CD14-positive monocyte (primary cell): ENCODE results near the gene NBEAL1. TPM values are rescaled to one million over a fixed set of nuclear protein-coding genes. Genes with fewer than 3 reads are reported as not detected.
"Not testable (repeated sequence)": the region's sequence is repeated elsewhere in the genome, so short reads cannot be mapped to it uniquely, and the experiment has no call there.

Source experiments
- DNase-seq, 3 donors: peaks; one replicate each; pipeline ENCODE4 v3.0.0-alpha.2; 2011 to 2022
- H2AFZ ChIP-seq: 2 replicates; pipeline ENCODE4 v1.6.0; 2012; ENCODE audit warnings: mild to moderate bottlenecking, low read depth, low read length, inconsistent platforms; ENCODE audit not compliant: insufficient read depth, poor library complexity, severe bottlenecking
- H3K27ac ChIP-seq, 2 donors: 1 replicate in 1 of 2; 2 replicates in 1 of 2; pipeline ENCODE4 v1.5.1; 2012 to 2013; ENCODE audit warnings: low read length in 2 of 2, control low read depth in 1 of 2, inconsistent platforms in 1 of 2, low read depth in 1 of 2, mild to moderate bottlenecking in 1 of 2
- H3K27me3 ChIP-seq, 2 donors: one replicate each; pipeline versions ENCODE4 v1.6.0 to v1.6.1; 2011 to 2013; ENCODE audit warnings: low read length in 2 of 2; ENCODE audit not compliant: control insufficient read depth in 2 of 2, insufficient read depth in 2 of 2
- H3K36me3 ChIP-seq, 2 donors: replicated peaks in 1 of 2; 1 replicate in 1 of 2; 2 replicates in 1 of 2; pipeline versions ENCODE4 v1.5.1 to v1.6.1; 2012 to 2013; ENCODE audit warnings: low read length in 2 of 2, control low read depth in 1 of 2, inconsistent platforms in 1 of 2, mild to moderate bottlenecking in 1 of 2; ENCODE audit not compliant: insufficient read depth in 2 of 2, control insufficient read depth in 1 of 2
- H3K4me1 ChIP-seq, 2 donors: 1 replicate in 1 of 2; 2 replicates in 1 of 2; pipeline versions ENCODE4 v1.5.1 to v1.6.1; 2012 to 2013; ENCODE audit warnings: low read length in 2 of 2, control low read depth in 1 of 2, inconsistent platforms in 1 of 2, mild to moderate bottlenecking in 1 of 2, moderate library complexity in 1 of 2; ENCODE audit not compliant: insufficient read depth in 2 of 2, control insufficient read depth in 1 of 2
- H3K4me2 ChIP-seq: replicated peaks from 2 replicates; pipeline ENCODE3; 2012; ENCODE audit warnings: low read length, moderate library complexity, mild to moderate bottlenecking; ENCODE audit not compliant: poor library complexity, severe bottlenecking; ENCODE audit errors: extremely low read depth
- H3K4me3 ChIP-seq, 3 experiments: fragments of 200-600 bp in 1 of 3; sonication (generic) in 1 of 3; replicated peaks in 1 of 3; 1 replicate in 2 of 3; 2 replicates in 1 of 3; pipeline ENCODE4 v1.5.1; 2011 to 2013; ENCODE audit warnings: low read length in 3 of 3, mild to moderate bottlenecking in 3 of 3, control low read depth in 2 of 3, low read depth in 2 of 3, inconsistent platforms in 1 of 3, moderate library complexity in 1 of 3
- H3K79me2 ChIP-seq: 2 replicates; pipeline ENCODE4 v1.6.0; 2012; ENCODE audit warnings: mild to moderate bottlenecking, control low read depth, inconsistent platforms, low read length, moderate library complexity; ENCODE audit not compliant: insufficient read depth
- H3K9ac ChIP-seq: 2 replicates; pipeline ENCODE4 v1.6.0; 2017; ENCODE audit warnings: low read length, mild to moderate bottlenecking; ENCODE audit not compliant: insufficient read depth, poor library complexity, severe bottlenecking
- H3K9me3 ChIP-seq, 2 donors: replicated peaks in 1 of 2; 1 replicate in 1 of 2; 2 replicates in 1 of 2; pipeline versions ENCODE4 v1.5.1 to v1.6.1; 2012 to 2013; ENCODE audit warnings: low read length in 2 of 2, control low read depth in 1 of 2; ENCODE audit not compliant: control insufficient read depth in 1 of 2, insufficient read depth in 1 of 2
- H4K20me1 ChIP-seq: 2 replicates; pipeline ENCODE4 v1.6.0; 2012; ENCODE audit warnings: mild to moderate bottlenecking, low read length, control low read depth, moderate library complexity; ENCODE audit not compliant: insufficient read depth
- H3K27ac Mint-ChIP-seq, 7 donors: one replicate each; pipeline ENCODE4 v1.8.0; 2020; ENCODE audit warnings: mild to moderate bottlenecking in 7 of 7, mixed read lengths in 7 of 7, moderate library complexity in 6 of 7, inconsistent platforms in 2 of 7
- H3K27me3 Mint-ChIP-seq, 3 donors: one replicate each; pipeline ENCODE4 v1.8.0; 2021 to 2022; ENCODE audit warnings: low read depth in 3 of 3, mild to moderate bottlenecking in 3 of 3, mixed read lengths in 3 of 3, moderate library complexity in 3 of 3, inconsistent platforms in 1 of 3
- H3K36me3 Mint-ChIP-seq, 2 donors: one replicate each; pipeline ENCODE4 v1.8.0; 2020; ENCODE audit warnings: mixed read lengths in 2 of 2, inconsistent platforms in 1 of 2, mild to moderate bottlenecking in 1 of 2
- H3K4me1 Mint-ChIP-seq: one replicate; pipeline ENCODE4 v1.8.0; 2020; ENCODE audit warnings: mild to moderate bottlenecking, mixed read lengths
- H3K4me3 Mint-ChIP-seq, 2 donors: one replicate each; pipeline ENCODE4 v1.8.0; 2020; ENCODE audit warnings: mild to moderate bottlenecking in 2 of 2, mixed read lengths in 2 of 2, moderate library complexity in 1 of 2
- H3K9me3 Mint-ChIP-seq, 7 donors: one replicate each; pipeline ENCODE4 v1.8.0; 2020 to 2022; ENCODE audit warnings: mixed read lengths in 7 of 7, mild to moderate bottlenecking in 6 of 7, moderate library complexity in 6 of 7, inconsistent platforms in 2 of 7
- CTCF ChIP-seq: fragments of 200-600 bp; IDR thresholded peaks from one replicate; pipeline ENCODE4 v1.8.0; 2022; ENCODE audit warnings: antibody characterized with exemption, mild to moderate bottlenecking
- WGBS: methylation state at CpG from one replicate; pipeline ENCODE4 v1.1.5; 2013; ENCODE audit warnings: missing lambda C conversion rate; ENCODE audit not compliant: insufficient coverage; 5-methylcytosine and 5-hydroxymethylcytosine counted together
- intact Hi-C, 2 donors: fragments of 100-400 bp; cut with micrococcal nuclease; formaldehyde crosslinking; loops; one replicate each; pipeline versions ENCODE4 v1.15.0 to v1.15.1; 2023
- polyA plus RNA-seq, 3 donors: library from polyadenylated mRNA; depleted of rRNA in 1 of 3; unstranded in 2 of 3; stranded (reverse) in 1 of 3; fragments of 300-500 nt in 2 of 3; fragments of >200 nt in 1 of 3; fragmentation: Illumina TruSeq in 2 of 3; gene quantifications; 1 replicate in 2 of 3; 2 replicates in 1 of 3; pipeline ENCODE4 v1.2.3, GENCODE V29; 2012 to 2021

Gene NBEAL1
- polyA plus RNA-seq, 3 donors: 2.5 to 5.3 (median 4.4) TPM

- Histone ChIP-seq H4K20me1 (no peaks in the 10 kb centered on the region), H3K27ac (no peak overlapping the region), H3K4me3 (no peak overlapping the region), H3K27me3 (no peaks in the 10 kb centered on the region), H3K79me2 (no peaks in the 10 kb centered on the region), H3K9me3 (no peaks in the 10 kb centered on the region), H2AFZ (no peak overlapping the region), H3K9ac (no peak overlapping the region), H3K4me2 (no peak overlapping the region), H3K4me1 (no peaks in the 10 kb centered on the region), H3K36me3 (no peaks in the 10 kb centered on the region)
- Mint-ChIP-seq H3K4me1 (no peaks in the 10 kb centered on the region), H3K36me3 (peaks cover 0 to 3% of the 10 kb centered on the region in 2 donors), H3K27ac (no peak overlapping the region), H3K9me3 (peaks cover 0 to 3% (median 0%) of the 10 kb centered on the region in 7 donors), H3K27me3 (peaks cover 0 to 1% (median 0%) of the 10 kb centered on the region in 3 donors), H3K4me3 (no peak overlapping the region)
- WGBS: no CpG with 5 or more reads among the region's 1 CpG
- TF ChIP-seq CTCF: no peak
- DNase-seq: no peak
- intact Hi-C loops: no loop called here
Observed at GRCh38 chr2:202989749-202990148, 24.9 kb upstream of the NBEAL1 start.

GRCh38 chr2:202990501-202990900 lies 24.2 kb upstream of the NBEAL1 start:
- H3K9me3 Mint-ChIP-seq: peaks cover 0 to 3% (median 0%) of the 10 kb centered on the region in 7 donors
- intact Hi-C loops: no loop called here
- no peak for TF ChIP-seq CTCF
- Histone ChIP-seq H3K9me3 (no peaks in the 10 kb centered on the region), H3K27ac (no peak overlapping the region), H3K36me3 (no peaks in the 10 kb centered on the region), H3K79me2 (no peaks in the 10 kb centered on the region), H3K4me2 (no peak overlapping the region), H4K20me1 (no peaks in the 10 kb centered on the region), H3K4me3 (no peak overlapping the region), H3K9ac (no peak overlapping the region), H3K27me3 (no peaks in the 10 kb centered on the region), H3K4me1 (no peaks in the 10 kb centered on the region), H2AFZ (no peak overlapping the region)
- peaks cover 0 to 1% (median 0%) of the 10 kb centered on the region in 3 donors for H3K27me3 Mint-ChIP-seq
- H3K36me3 Mint-ChIP-seq: peaks cover 0 to 3% of the 10 kb centered on the region in 2 donors
- H3K27ac Mint-ChIP-seq: no peak overlapping the region
- no peak overlapping the region for H3K4me3 Mint-ChIP-seq
- DNase-seq: no peak
- no peaks in the 10 kb centered on the region for H3K4me1 Mint-ChIP-seq
- no CpG with 5 or more reads among the region's 3 CpGs for WGBS

GRCh38 chr2:202997113-202997512 lies 17.6 kb upstream of the NBEAL1 start:
- H4K20me1 ChIP-seq, H3K27me3 Mint-ChIP-seq, H3K9me3 Mint-ChIP-seq, H3K36me3 ChIP-seq, H3K4me3 ChIP-seq, intact Hi-C loops, H3K9me3 ChIP-seq, H3K36me3 Mint-ChIP-seq, H3K27me3 ChIP-seq, H3K79me2 ChIP-seq, H3K4me3 Mint-ChIP-seq, H3K9ac ChIP-seq: not testable (repeated sequence)
- WGBS: no CpG with 5 or more reads among the region's 3 CpGs
- peaks cover 10 to 13% of the 10 kb centered on the region in 2 donors for H3K4me1 ChIP-seq
- H3K4me2 ChIP-seq: peak overlapping the region; percentile 34
- peak; percentile 84 to 95 (median 92) for DNase-seq
- peaks cover 11% of the 10 kb centered on the region for H3K4me1 Mint-ChIP-seq
- H2AFZ ChIP-seq: peak overlapping the region; percentile 26
- peak overlapping the region; percentile 14 to 70 for H3K27ac ChIP-seq
- H3K27ac Mint-ChIP-seq: peak overlapping the region; percentile 79 to 96 (median 89)
